ENCODE results near the gene GZMH.
A peak's percentile ranks its signal among the peaks of the same experiment; 100 is the strongest.
"Not testable (repeated sequence)": the region's sequence is repeated elsewhere in the genome, so short reads cannot be mapped to it uniquely, and the experiment has no call there.

The GZMH gene

GRCh38 chr14:24609655-24610344 is at the start of gene GZMH:
TSS of gene GZMH (minus strand) at chr14:24609685. CDS start at chr14:24609613, 72 bp downstream.
- DNase-seq (ENCODE audit: low read depth in 3 of 3): no peak

GRCh38 chr14:24648361-24648760 is 38.9 kb upstream of the GZMH start:
- not testable (repeated sequence) for DNase-seq (ENCODE audit: low read depth in 3 of 3)

GRCh38 chr14:24639905-24640304 is 30.4 kb upstream of the GZMH start:
- no peak for DNase-seq (ENCODE audit: low read depth in 3 of 3)

GRCh38 chr14:24639270-24639669 is 29.8 kb upstream of the GZMH start:
- DNase-seq (ENCODE audit: low read depth in 3 of 3): no peak

GRCh38 chr14:24634158-24634557 is 24.7 kb upstream of the GZMH start, which contains the start of gene GZMB:
TSS of gene GZMB (minus strand) at chr14:24634190. CDS start at chr14:24634160, 30 bp downstream.
- DNase-seq (ENCODE audit: low read depth in 3 of 3): peak; percentile 43 to 77 (median 72)

- DNase-seq (ENCODE audit: low read depth in 3 of 3): no peak
Measured at GRCh38 chr14:24633353-24633752, 23.9 kb upstream of the GZMH start.

GRCh38 chr14:24632761-24633160 is 23.3 kb upstream of the GZMH start:
- no peak for DNase-seq (ENCODE audit: low read depth in 3 of 3)

GRCh38 chr14:24632336-24632735 is 22.9 kb upstream of the GZMH start:
- no peak for DNase-seq (ENCODE audit: low read depth in 3 of 3)

- DNase-seq (ENCODE audit: low read depth in 3 of 3): no peak
Measured at GRCh38 chr14:24631749-24632335, 22.4 kb upstream of the GZMH start.

- DNase-seq (ENCODE audit: low read depth in 3 of 3): no peak
Measured at GRCh38 chr14:24630872-24631477, 21.5 kb upstream of the GZMH start.

- no peak for DNase-seq (ENCODE audit: low read depth in 3 of 3)
Measured at GRCh38 chr14:24630087-24630871, 20.8 kb upstream of the GZMH start.

GRCh38 chr14:24629521-24629920 is 20.0 kb upstream of the GZMH start:
- DNase-seq (ENCODE audit: low read depth in 3 of 3): no peak

GRCh38 chr14:24613747-24614146 is 4.3 kb upstream of the GZMH start:
- DNase-seq (ENCODE audit: low read depth in 3 of 3): no peak

GRCh38 chr14:24613241-24613640 is 3.8 kb upstream of the GZMH start:
- no peak for DNase-seq (ENCODE audit: low read depth in 3 of 3)

GRCh38 chr14:24612196-24612595 is 2.7 kb upstream of the GZMH start:
- no peak for DNase-seq (ENCODE audit: low read depth in 3 of 3)

- DNase-seq (ENCODE audit: low read depth in 3 of 3): no peak
Measured at GRCh38 chr14:24607635-24608514, 1.6 kb downstream of the GZMH start.

- no peak for DNase-seq (ENCODE audit: low read depth in 3 of 3)
Measured at GRCh38 chr14:24607081-24607480, 2.4 kb downstream of the GZMH start.

GRCh38 chr14:24606297-24606696 is 3.2 kb downstream of the GZMH start:
- DNase-seq (ENCODE audit: low read depth in 3 of 3): no peak

GRCh38 chr14:24605435-24606190 is 3.9 kb downstream of the GZMH start:
- DNase-seq (ENCODE audit: low read depth in 3 of 3): peak; percentile 52 to 63 (median 52)

GRCh38 chr14:24597403-24597802 is 12.1 kb downstream of the GZMH start:
- DNase-seq (ENCODE audit: low read depth in 3 of 3): no peak
